ENCODE measurements around the gene RGS3.

RGS3 gene

GRCh38 chr9:113604393-113604792 lies 140.9 kb downstream of the RGS3 start:
- CTCF ChIA-PET = interaction anchor here (0.6 to 20.2 kb wide), 3 partner anchors 50 to 132 kb away, joined by 3 to 831 read pairs (median 4); no protein-coding TSS in a partner anchor
- POLR2A ChIA-PET = no interaction called here

DNA sequence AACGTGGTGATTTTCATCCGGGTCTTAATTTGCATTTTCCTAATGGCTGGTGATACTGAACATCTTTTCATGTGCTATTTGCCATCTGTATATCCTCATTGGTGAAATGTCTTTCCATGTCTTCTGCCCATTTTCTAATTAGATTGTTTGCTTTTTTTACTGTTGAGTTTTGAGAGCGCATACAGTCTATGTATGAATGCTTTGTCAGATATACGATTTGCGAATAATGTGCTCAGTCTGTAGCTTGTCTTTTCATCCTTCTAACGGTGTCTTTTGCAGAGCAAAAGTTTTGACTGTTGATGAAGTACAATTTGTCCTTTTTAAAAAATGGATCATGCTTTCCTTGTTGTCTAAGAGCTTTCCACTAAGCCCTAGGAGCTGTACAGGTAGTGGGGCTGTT lies 143.0 kb downstream of the RGS3 start:
- POLR2A ChIA-PET = interaction anchor here (0.5 to 0.6 kb wide), 2 partner anchors 13 to 141 kb away, joined by 3 to 4 read pairs; no protein-coding TSS in a partner anchor
- H3K4me1 ChIP-seq (ENCODE audit: control insufficient read depth, insufficient read depth, low read length) = peaks cover 6% of the 10 kb centered on the region
- no peak overlapping the region for H3K27ac ChIP-seq (ENCODE audit: extremely low read depth, low read depth, low read length)
- H3K4me3 ChIP-seq (ENCODE audit: low read depth, low read length) = no peak overlapping the region
- H3K36me3 ChIP-seq (ENCODE audit: control insufficient read depth in 2 of 2, insufficient read depth in 1 of 2, low read length in 2 of 2) = no peaks in the 10 kb centered on the region
- no peaks in the 10 kb centered on the region for H3K9me3 ChIP-seq (ENCODE audit: control insufficient read depth, insufficient read depth, low read depth, low read length)
- CTCF ChIA-PET = interaction anchor here (0.6 to 2.3 kb wide), 5 partner anchors 8 to 552 kb away, joined by 3 to 14 read pairs (median 7); no protein-coding TSS in a partner anchor
- TF ChIP-seq ZNF501 (tag by site-specific recombination; IDR thresholded peaks at IDR 0.05) = no peak
- no peak for TF ChIP-seq ZNF785 (tag by site-specific recombination; IDR thresholded peaks at IDR 0.05)
- TF ChIP-seq ZNF600 (tag by site-specific recombination; IDR thresholded peaks at IDR 0.05) = no peak
- no peak for TF ChIP-seq ZNF768 (tag by site-specific recombination; IDR thresholded peaks at IDR 0.05)
- TF ChIP-seq BCL11A (tag by site-specific recombination; IDR thresholded peaks at IDR 0.05; ENCODE audit: low read depth) = no peak
- no peak for TF ChIP-seq WT1 (tag by site-specific recombination; IDR thresholded peaks at IDR 0.05)
- no peak for TF ChIP-seq PRDM1 (tag by site-specific recombination; IDR thresholded peaks at IDR 0.05)
- no peak for TF ChIP-seq ZNF510 (tag by site-specific recombination; IDR thresholded peaks at IDR 0.05; ENCODE audit: insufficient replicate concordance)

More at GRCh38 chr9:113604393-113604792, 140.9 kb downstream of the RGS3 start:
- H3K27ac ChIP-seq (ENCODE audit: extremely low read depth, low read depth, low read length) = no peak overlapping the region
- peaks cover 6% of the 10 kb centered on the region for H3K4me1 ChIP-seq (ENCODE audit: control insufficient read depth, insufficient read depth, low read length)
- no peaks in the 10 kb centered on the region for H3K36me3 ChIP-seq (ENCODE audit: control insufficient read depth in 2 of 2, insufficient read depth in 1 of 2, low read length in 2 of 2)
- TF ChIP-seq ZNF350 (tag by site-specific recombination; IDR thresholded peaks at IDR 0.05) (no peak), ZNF157 (tag by site-specific recombination; IDR thresholded peaks at IDR 0.05) (no peak), PBX3 (CRISPR knock-in tag; IDR thresholded peaks at IDR 0.05) (no peak), ZNF184 (tag by site-specific recombination; IDR thresholded peaks at IDR 0.05) (no peak), ZBTB21 (tag by site-specific recombination; IDR thresholded peaks at IDR 0.05) (no peak), ZNF785 (tag by site-specific recombination; IDR thresholded peaks at IDR 0.05) (no peak), EGR2 (tag by site-specific recombination; IDR thresholded peaks at IDR 0.05; ENCODE audit: low read depth) (no peak), PRDM1 (tag by site-specific recombination; IDR thresholded peaks at IDR 0.05) (no peak), ZNF169 (tag by site-specific recombination; IDR thresholded peaks at IDR 0.05) (no peak), ZNF140 (tag by site-specific recombination; IDR thresholded peaks at IDR 0.05) (no peak), ZNF621 (tag by site-specific recombination; IDR thresholded peaks at IDR 0.05) (no peak)
- no peaks in the 10 kb centered on the region for H3K9me3 ChIP-seq (ENCODE audit: control insufficient read depth, insufficient read depth, low read depth, low read length)
- H3K4me3 ChIP-seq (ENCODE audit: low read depth, low read length) = no peak overlapping the region

DNA sequence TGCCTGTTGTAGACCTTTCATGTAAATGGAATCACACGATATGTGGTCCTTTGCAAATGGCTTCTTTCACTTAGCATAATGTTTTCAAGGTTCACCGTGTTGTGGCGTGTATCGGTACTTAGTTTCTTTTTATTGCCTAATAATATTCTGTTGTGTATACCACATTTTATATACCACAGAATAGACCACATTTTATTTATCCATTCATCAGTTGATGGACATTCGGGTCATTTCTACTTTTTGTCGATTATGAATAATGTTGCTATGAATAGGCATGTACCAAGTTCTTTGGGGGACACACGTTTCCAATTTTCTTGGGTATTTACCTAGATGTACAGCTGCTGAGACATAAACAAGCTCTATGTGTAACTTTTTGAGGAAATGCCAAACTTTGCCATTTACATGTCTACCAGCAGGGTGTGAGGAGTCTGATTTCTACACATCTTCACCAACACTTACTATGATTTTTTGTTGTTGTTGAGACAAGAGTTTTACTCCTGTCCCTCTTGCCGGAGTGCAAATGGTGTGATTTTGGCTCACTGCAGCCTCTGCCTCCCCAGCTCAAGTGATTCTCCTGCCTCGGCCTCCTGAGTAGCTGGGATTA lies 144.7 kb downstream of the RGS3 start:
- CTCF ChIA-PET = interaction anchor here (0.6 to 2.1 kb wide), 3 partner anchors 17 to 48 kb away, joined by 3 to 5 read pairs (median 3); no protein-coding TSS in a partner anchor
- POLR2A ChIA-PET = no interaction called here

More for the DNA sequence above, 144.7 kb downstream of the RGS3 start:
- H3K27ac ChIP-seq (ENCODE audit: extremely low read depth, low read depth, low read length) = no peak overlapping the region
- H3K4me1 ChIP-seq (ENCODE audit: control insufficient read depth, insufficient read depth, low read length) = no peaks in the 10 kb centered on the region
- TF ChIP-seq ZNF670 (tag by site-specific recombination; IDR thresholded peaks at IDR 0.05; ENCODE audit: low read depth) (no peak), ZNF10 (tag by site-specific recombination; IDR thresholded peaks at IDR 0.05) (peak; percentile 52; the same call in 1 of the 2 replicates), ZNF350 (tag by site-specific recombination; IDR thresholded peaks at IDR 0.05) (no peak), IKZF3 (tag by site-specific recombination; IDR thresholded peaks at IDR 0.05) (no peak), ZNF571 (tag by site-specific recombination; IDR thresholded peaks at IDR 0.05) (no peak), ZNF16 (tag by site-specific recombination; IDR thresholded peaks at IDR 0.05; ENCODE audit: low read depth) (no peak), ZNF211 (tag by site-specific recombination; IDR thresholded peaks at IDR 0.05; ENCODE audit: low read depth) (peak; percentile 78)
- TF ChIP-seq, protein P1, sequence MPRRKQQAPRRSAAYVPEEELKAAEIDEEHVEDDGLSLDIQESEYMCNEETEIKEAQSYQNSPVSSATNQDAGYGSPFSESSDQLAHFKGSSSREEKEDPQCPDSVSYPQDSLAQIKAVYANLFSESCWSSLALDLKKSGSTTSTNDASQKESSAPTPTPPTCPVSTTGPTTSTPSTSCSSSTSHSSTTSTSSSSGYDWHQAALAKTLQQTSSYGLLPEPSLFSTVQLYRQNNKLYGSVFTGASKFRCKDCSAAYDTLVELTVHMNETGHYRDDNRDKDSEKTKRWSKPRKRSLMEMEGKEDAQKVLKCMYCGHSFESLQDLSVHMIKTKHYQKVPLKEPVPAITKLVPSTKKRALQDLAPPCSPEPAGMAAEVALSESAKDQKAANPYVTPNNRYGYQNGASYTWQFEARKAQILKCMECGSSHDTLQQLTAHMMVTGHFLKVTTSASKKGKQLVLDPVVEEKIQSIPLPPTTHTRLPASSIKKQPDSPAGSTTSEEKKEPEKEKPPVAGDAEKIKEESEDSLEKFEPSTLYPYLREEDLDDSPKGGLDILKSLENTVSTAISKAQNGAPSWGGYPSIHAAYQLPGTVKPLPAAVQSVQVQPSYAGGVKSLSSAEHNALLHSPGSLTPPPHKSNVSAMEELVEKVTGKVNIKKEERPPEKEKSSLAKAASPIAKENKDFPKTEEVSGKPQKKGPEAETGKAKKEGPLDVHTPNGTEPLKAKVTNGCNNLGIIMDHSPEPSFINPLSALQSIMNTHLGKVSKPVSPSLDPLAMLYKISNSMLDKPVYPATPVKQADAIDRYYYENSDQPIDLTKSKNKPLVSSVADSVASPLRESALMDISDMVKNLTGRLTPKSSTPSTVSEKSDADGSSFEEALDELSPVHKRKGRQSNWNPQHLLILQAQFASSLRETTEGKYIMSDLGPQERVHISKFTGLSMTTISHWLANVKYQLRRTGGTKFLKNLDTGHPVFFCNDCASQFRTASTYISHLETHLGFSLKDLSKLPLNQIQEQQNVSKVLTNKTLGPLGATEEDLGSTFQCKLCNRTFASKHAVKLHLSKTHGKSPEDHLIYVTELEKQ (tag by site-specific recombination; IDR thresholded peaks at IDR 0.05; ENCODE audit: borderline replicate concordance) = no peak
- no peaks in the 10 kb centered on the region for H3K9me3 ChIP-seq (ENCODE audit: control insufficient read depth, insufficient read depth, low read depth, low read length)
- no peak overlapping the region for H3K4me3 ChIP-seq (ENCODE audit: low read depth, low read length)
- no peaks in the 10 kb centered on the region for H3K36me3 ChIP-seq (ENCODE audit: control insufficient read depth in 2 of 2, insufficient read depth in 1 of 2, low read length in 2 of 2)

Measured in HEK293 (cell line).